ENCODE measurements around the gene ZBTB40.

Gene ZBTB40

DNA sequence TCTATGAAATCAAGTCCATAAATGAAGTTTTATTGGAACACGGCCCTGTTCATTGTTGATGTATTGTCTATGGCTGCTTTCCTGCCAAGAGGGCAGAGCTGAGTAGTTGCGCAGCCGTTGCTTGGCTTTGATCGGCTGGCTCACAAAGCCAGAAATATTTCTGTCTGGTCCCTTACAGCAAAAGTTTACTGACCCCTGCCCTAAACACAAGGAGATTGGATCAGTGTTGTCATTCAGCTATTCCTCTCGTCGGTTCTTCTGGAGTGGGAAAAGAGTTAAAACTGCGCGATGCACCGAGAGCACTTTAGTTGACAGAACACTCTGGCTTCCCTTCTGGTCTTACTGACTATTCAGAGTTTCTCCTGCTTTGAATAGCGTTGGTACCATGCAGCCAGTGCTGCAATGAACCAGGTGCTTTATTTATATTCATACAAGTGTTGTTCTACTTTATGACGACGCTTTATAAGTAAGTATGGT, 868 bp downstream of the ZBTB40 start:
- DNase-seq (ENCODE audit: low spot score), result no peak
- in situ Hi-C loops (cut with MboI; ENCODE audit: low sequenced_read_pairs, unreplicated experiment), result no loop called here
- TF ChIP-seq, protein P1, sequence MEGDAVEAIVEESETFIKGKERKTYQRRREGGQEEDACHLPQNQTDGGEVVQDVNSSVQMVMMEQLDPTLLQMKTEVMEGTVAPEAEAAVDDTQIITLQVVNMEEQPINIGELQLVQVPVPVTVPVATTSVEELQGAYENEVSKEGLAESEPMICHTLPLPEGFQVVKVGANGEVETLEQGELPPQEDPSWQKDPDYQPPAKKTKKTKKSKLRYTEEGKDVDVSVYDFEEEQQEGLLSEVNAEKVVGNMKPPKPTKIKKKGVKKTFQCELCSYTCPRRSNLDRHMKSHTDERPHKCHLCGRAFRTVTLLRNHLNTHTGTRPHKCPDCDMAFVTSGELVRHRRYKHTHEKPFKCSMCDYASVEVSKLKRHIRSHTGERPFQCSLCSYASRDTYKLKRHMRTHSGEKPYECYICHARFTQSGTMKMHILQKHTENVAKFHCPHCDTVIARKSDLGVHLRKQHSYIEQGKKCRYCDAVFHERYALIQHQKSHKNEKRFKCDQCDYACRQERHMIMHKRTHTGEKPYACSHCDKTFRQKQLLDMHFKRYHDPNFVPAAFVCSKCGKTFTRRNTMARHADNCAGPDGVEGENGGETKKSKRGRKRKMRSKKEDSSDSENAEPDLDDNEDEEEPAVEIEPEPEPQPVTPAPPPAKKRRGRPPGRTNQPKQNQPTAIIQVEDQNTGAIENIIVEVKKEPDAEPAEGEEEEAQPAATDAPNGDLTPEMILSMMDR (IDR thresholded peaks at IDR 0.05; ENCODE audit: borderline replicate concordance, control extremely low read depth, extremely low read depth, insufficient read depth, missing control alignments), result no peak

DNA sequence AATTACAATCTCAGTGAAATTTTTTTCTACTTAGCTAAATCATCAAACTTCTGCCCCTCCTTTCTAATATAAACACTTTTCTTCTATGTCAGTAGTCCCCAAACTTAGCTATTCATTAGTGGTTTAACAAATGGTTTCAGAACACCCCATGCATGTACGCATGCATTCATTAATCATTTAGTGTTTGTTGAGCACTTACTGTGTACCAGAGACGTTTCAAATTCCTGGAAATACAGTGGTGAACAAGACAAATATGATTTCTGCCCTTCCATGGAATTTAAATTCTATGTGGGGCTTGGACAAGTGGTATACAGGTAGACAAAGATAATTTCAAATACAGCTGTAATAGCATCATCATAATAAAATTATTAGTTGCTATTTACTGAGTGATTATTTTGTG, 1.5 kb downstream of the ZBTB40 start:
- no peak for DNase-seq (ENCODE audit: low spot score)
- TF ChIP-seq, protein P1 (IDR thresholded peaks at IDR 0.05; ENCODE audit: borderline replicate concordance, control extremely low read depth, extremely low read depth, insufficient read depth, missing control alignments), result no peak
- in situ Hi-C loops (cut with MboI; ENCODE audit: low sequenced_read_pairs, unreplicated experiment), result no loop called here

DNA sequence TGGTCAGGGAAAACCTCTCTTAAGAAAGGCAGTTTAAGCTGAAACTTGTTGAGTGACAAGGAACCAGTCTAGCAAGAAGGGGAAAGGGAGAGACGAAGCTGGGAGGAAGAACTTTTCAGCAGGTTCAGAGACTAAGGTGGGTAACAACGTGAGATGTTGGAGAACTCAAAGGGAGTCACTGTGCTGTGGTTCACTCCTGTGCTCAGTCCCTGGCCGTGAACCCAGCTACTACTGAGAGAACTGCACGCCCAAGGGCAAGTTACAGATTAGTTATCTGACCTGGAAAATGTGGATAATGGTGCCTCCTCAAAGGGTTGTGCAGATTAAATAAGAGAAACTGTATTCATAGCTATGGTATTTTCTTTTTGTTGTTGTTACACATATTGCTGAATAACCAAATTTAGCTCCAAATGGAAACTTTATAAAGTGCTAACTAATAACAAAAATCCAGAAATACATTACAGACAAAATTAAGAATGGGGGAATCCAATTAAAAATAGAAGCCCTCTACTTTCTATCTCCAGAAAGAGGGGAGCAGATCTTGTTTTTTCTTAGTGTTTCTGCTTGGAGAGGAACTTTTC, 2.9 kb downstream of the ZBTB40 start:
- in situ Hi-C loops (cut with MboI; ENCODE audit: low sequenced_read_pairs, unreplicated experiment), result no loop called here
- TF ChIP-seq, protein P1 (IDR thresholded peaks at IDR 0.05; ENCODE audit: borderline replicate concordance, control extremely low read depth, extremely low read depth, insufficient read depth, missing control alignments), result no peak
- DNase-seq (ENCODE audit: low spot score), result no peak

DNA sequence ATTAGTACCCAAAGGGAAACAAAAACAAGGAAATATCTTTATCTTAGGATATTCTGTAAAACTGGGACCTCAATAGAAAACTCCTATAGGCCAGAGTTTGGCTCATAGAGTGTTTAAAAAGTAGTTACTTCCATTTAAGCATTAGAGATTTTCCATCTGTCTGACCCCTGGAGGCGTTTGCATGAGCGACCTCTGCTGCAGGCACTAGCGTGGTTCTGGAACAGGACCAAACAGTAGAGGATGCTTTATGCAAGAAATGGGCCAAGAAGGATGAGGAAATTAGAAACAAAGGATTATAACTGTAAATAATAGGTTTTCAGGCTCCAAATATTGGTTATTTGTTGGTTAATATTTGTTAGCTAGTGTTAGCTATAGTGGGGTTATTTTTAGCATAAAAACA, 5.7 kb downstream of the ZBTB40 start:
- no peak for DNase-seq (ENCODE audit: low spot score)
- in situ Hi-C loops (cut with MboI; ENCODE audit: low sequenced_read_pairs, unreplicated experiment), result no loop called here
- TF ChIP-seq, protein P1 (IDR thresholded peaks at IDR 0.05; ENCODE audit: borderline replicate concordance, control extremely low read depth, extremely low read depth, insufficient read depth, missing control alignments), result no peak

DNA sequence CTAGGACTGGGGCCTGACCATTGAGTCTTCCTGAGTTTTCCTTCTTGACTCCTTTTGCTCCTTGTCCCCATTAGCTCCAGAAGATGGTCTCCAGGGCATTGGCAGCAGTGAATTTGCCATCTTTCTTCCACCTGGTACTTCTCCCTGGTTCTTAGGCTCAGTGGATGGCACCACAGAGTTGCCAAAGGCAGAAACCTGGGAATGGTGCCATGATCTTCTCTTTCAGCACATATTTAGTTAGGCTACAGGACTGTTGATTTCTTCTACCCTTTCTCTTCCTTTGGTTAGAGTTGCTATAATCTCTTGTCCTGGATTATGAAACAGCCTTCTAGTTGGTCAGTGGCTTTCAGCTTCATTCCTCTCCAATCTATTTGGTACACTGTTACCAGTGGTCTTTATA, 6.2 kb downstream of the ZBTB40 start:
- TF ChIP-seq, protein P1 (IDR thresholded peaks at IDR 0.05; ENCODE audit: borderline replicate concordance, control extremely low read depth, extremely low read depth, insufficient read depth, missing control alignments), result no peak
- in situ Hi-C loops (cut with MboI; ENCODE audit: low sequenced_read_pairs, unreplicated experiment), result no loop called here
- no peak for DNase-seq (ENCODE audit: low spot score)

DNA sequence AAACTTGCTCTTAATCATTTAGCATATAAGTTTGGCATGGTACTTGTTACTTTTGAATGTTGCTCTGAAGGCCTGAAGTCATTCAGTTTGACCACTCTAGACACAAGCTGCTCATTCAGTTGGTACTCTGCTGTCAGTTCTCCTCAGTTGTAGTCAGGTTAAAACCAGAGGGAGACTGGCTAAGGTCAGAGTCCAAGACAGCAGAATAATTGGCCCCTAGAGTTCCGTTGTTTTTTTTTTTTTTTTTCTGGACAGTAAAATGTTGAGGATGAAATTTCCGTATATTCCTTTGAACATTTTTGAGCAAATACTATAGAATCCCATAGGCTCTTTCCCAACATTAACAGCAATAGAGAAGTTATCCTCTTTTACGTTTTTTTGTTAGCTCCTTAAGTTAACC, 9.4 kb downstream of the ZBTB40 start:
- in situ Hi-C loops (cut with MboI; ENCODE audit: low sequenced_read_pairs, unreplicated experiment), result no loop called here
- DNase-seq (ENCODE audit: low spot score), result no peak
- TF ChIP-seq, protein P1 (IDR thresholded peaks at IDR 0.05; ENCODE audit: borderline replicate concordance, control extremely low read depth, extremely low read depth, insufficient read depth, missing control alignments), result no peak

Measured in GM13976 (cell line).